Spleen (tissue), 11 donors: Measurements from ENCODE around the gene FSIP1. TPM values are rescaled to one million over a fixed set of nuclear protein-coding genes. Genes with fewer than 3 reads are reported as not detected.

Experiments used
- DNase-seq: peaks from one replicate; pipeline ENCODE4 v3.0.0-alpha.2; 2020
- H3K27ac ChIP-seq, 8 donors: fragments of 200-600 bp; sonication (generic) in 7 of 8; 1 replicate in 4 of 8; 2 replicates in 4 of 8; pipeline versions ENCODE4 v1.5.0 to v1.8.0; 2016 to 2021; ENCODE audit warnings: inconsistent platforms in 4 of 8, mild to moderate bottlenecking in 4 of 8, moderate library complexity in 1 of 8
- H3K27me3 ChIP-seq, 7 donors: fragments of 200-600 bp; sonication (generic) in 6 of 7; replicated peaks in 1 of 7; 1 replicate in 4 of 7; 2 replicates in 3 of 7; pipeline versions ENCODE4 v1.5.0 to v1.8.0; 2016 to 2021; ENCODE audit warnings: inconsistent platforms in 3 of 7, mild to moderate bottlenecking in 1 of 7
- H3K36me3 ChIP-seq, 6 donors: fragments of 200-600 bp; sonication (generic) in 5 of 6; 1 replicate in 4 of 6; 2 replicates in 2 of 6; pipeline versions ENCODE4 v1.5.0 to v1.8.0; 2016 to 2021; ENCODE audit warnings: inconsistent platforms in 2 of 6
- H3K4me1 ChIP-seq, 6 donors: fragments of 200-600 bp; sonication (generic) in 5 of 6; 1 replicate in 3 of 6; 2 replicates in 3 of 6; pipeline versions ENCODE4 v1.5.0 to v1.8.0; 2016 to 2021; ENCODE audit warnings: inconsistent platforms in 3 of 6
- H3K4me3 ChIP-seq, 8 donors: fragments of 200-600 bp; sonication (generic) in 7 of 8; 1 replicate in 4 of 8; 2 replicates in 4 of 8; pipeline versions ENCODE4 v1.5.0 to v1.8.0; 2016 to 2021; ENCODE audit warnings: inconsistent platforms in 4 of 8, mild to moderate bottlenecking in 4 of 8, moderate library complexity in 2 of 8
- H3K9me3 ChIP-seq, 8 donors: fragments of 200-600 bp; sonication (generic) in 7 of 8; 1 replicate in 4 of 8; 2 replicates in 4 of 8; pipeline versions ENCODE4 v1.5.0 to v1.8.0; 2016 to 2021; ENCODE audit warnings: inconsistent platforms in 4 of 8
- CTCF ChIP-seq, 11 experiments: fragments of 200-600 bp in 7 of 11; fragments of 450-650 bp in 4 of 11; sonication (generic) in 4 of 11; IDR thresholded peaks in 8 of 11; conservative IDR thresholded peaks in 3 of 11; 1 replicate in 7 of 11; 2 replicates in 4 of 11; pipeline versions ENCODE4 v1.4.0 to v1.8.0; 2016 to 2021; ENCODE audit warnings: antibody characterized with exemption in 11 of 11, inconsistent platforms in 4 of 11, mild to moderate bottlenecking in 1 of 11
- POLR2A ChIP-seq, 3 donors: fragments of 450-650 bp; IDR thresholded peaks; one replicate each; pipeline ENCODE4 v1.5.1; 2017; ENCODE audit warnings: antibody characterized with exemption in 3 of 3, mild to moderate bottlenecking in 1 of 3
- POLR2AphosphoS5 ChIP-seq, 3 donors: sonication (generic); formaldehyde crosslinking; IDR thresholded peaks; one replicate each; pipeline ENCODE4 v1.5.1; 2017; ENCODE audit warnings: antibody characterized with exemption in 3 of 3
- WGBS, 5 donors: extraction: QIAGEN DNeasy Blood & Tissue Kit in 3 of 5; methylation state at CpG; one replicate each; pipeline versions ENCODE4 v1.1.5 to v1.1.7; 2013 to 2018; 5-methylcytosine and 5-hydroxymethylcytosine counted together
- intact Hi-C: fragments of 100-400 bp; cut with DNase I; formaldehyde crosslinking; loops from one replicate; pipeline ENCODE4 v1.15.0; 2023; ENCODE audit warnings: low total_unique reads
- polyA plus RNA-seq, 3 donors: library from polyadenylated mRNA; stranded (reverse); fragments of 200-250 nt; gene quantifications; one replicate each; pipeline ENCODE4 v1.2.1, GENCODE V29; 2013
- total RNA-seq, 7 donors: library from RNA; depleted of rRNA in 3 of 7; stranded (reverse); fragments of >200 nt in 3 of 7; fragmentation: NEBNext Ultra II Directional in 4 of 7; extraction: Animal tissue kit (Norgen Biotek cat#: 25700) in 4 of 7; gene quantifications; one replicate each; pipeline versions ENCODE4 v1.1.0 to v1.2.1, GENCODE V29; 2016 to 2021
- donor health status: healthy with polysubstance abuse.
- donor health status: DM: no; HTN: no; CAD: no; lungs with moderate emphysema.
- donor health status: DM: no; HTN: no; CAD: no.
- donor health status: Bipolar disorder and iron deficiency.
- donor health status: healthy.
- donor health status: DM: no; HTN: no; CAD: no.
- donor health status: DM: yes; HTN: yes; CAD: no.

The FSIP1 gene
- total and polyA plus RNA-seq, 10 donors, result 0.09 to 2.3 (median 0.45) TPM

- H3K27me3 ChIP-seq, result no peaks in the 10 kb centered on the region
- no peak overlapping the region for H3K4me3 ChIP-seq
- DNase-seq, result no peak
- no peaks in the 10 kb centered on the region for H3K36me3 ChIP-seq
- H3K4me1 ChIP-seq, result no peaks in the 10 kb centered on the region
- WGBS, 5 donors, result 80 to 93% (median 85%) methylated on average over 2 of the region's 2 CpGs
- H3K9me3 ChIP-seq, result no peaks in the 10 kb centered on the region
- no peak overlapping the region for H3K27ac ChIP-seq
- intact Hi-C loops, result no loop called here
- TF ChIP-seq POLR2AphosphoS5 (IDR thresholded peaks at IDR 0.05), result no peak
- no peak for TF ChIP-seq CTCF (IDR thresholded peaks at IDR 0.05 in 8 of 11, conservative IDR thresholded peaks at IDR 0.05 in 3 of 11)
- TF ChIP-seq POLR2A (IDR thresholded peaks at IDR 0.05), result no peak
These were observed 53.8 kb downstream of the FSIP1 start for GRCh38 chr15:39728845-39729244.

- Histone ChIP-seq H3K4me3 (no peak overlapping the region), H3K36me3 (no peaks in the 10 kb centered on the region), H3K27me3 (no peaks in the 10 kb centered on the region), H3K27ac (no peak overlapping the region), H3K9me3 (no peaks in the 10 kb centered on the region), H3K4me1 (no peaks in the 10 kb centered on the region)
- 93 to 96% (median 95%) methylated on average over 6 of the region's 6 CpGs for WGBS, 5 donors
- no peak for DNase-seq
- intact Hi-C loops, result no loop called here
- TF ChIP-seq CTCF (IDR thresholded peaks at IDR 0.05 in 8 of 11, conservative IDR thresholded peaks at IDR 0.05 in 3 of 11), result no peak
- no peak for TF ChIP-seq POLR2AphosphoS5 (IDR thresholded peaks at IDR 0.05)
- TF ChIP-seq POLR2A (IDR thresholded peaks at IDR 0.05), result no peak
These were observed 60.7 kb downstream of the FSIP1 start for GRCh38 chr15:39721893-39722292.

- no peak overlapping the region for H3K27ac ChIP-seq
- intact Hi-C loops, result no loop called here
These were observed 61.7 kb downstream of the FSIP1 start for GRCh38 chr15:39720621-39721611.

More at GRCh38 chr15:39720621-39721611, 61.7 kb downstream of the FSIP1 start:
- Histone ChIP-seq H3K4me3 (no peak overlapping the region), H3K4me1 (no peaks in the 10 kb centered on the region), H3K27me3 (no peaks in the 10 kb centered on the region), H3K36me3 (no peaks in the 10 kb centered on the region), H3K9me3 (peaks cover 0 to 1% (median 0%) of the 10 kb centered on the region in 8 donors)
- DNase-seq, result no peak
- WGBS, 5 donors, result 75 to 82% (median 77%) methylated on average over 6 of the region's 6 CpGs
- TF ChIP-seq POLR2A (IDR thresholded peaks at IDR 0.05) (no peak), POLR2AphosphoS5 (IDR thresholded peaks at IDR 0.05) (no peak), CTCF (IDR thresholded peaks at IDR 0.05 in 8 of 11, conservative IDR thresholded peaks at IDR 0.05 in 3 of 11) (no peak)
